GM12878 (cell line): ENCODE measurements around the gene CITED2. TPM values are rescaled to one million over a fixed set of nuclear protein-coding genes. Genes with fewer than 3 reads are reported as not detected.

ENCODE experiments used
- BCL11A ChIP-seq: IDR thresholded peaks from 2 replicates; pipeline ENCODE4 v1.6.1; 2011; ENCODE audit warnings: low read depth, low read length
- CTCF ChIP-seq, 3 experiments: IDR thresholded peaks in 2 of 3; conservative IDR thresholded peaks in 1 of 3; 2 replicates each; pipeline ENCODE4 v1.5.1; 2011; ENCODE audit warnings: low read depth in 3 of 3, low read length in 3 of 3, mild to moderate bottlenecking in 3 of 3, control low read depth in 2 of 3, moderate library complexity in 2 of 3, inconsistent platforms in 1 of 3, mixed read lengths in 1 of 3; ENCODE audit not compliant: control insufficient read depth in 2 of 3, insufficient read depth in 1 of 3; ENCODE audit errors: extremely low read depth in 1 of 3
- E4F1 ChIP-seq: fragments of 450-650 bp; IDR thresholded peaks from 2 replicates; pipeline ENCODE4 v1.6.1; 2018; ENCODE audit warnings: borderline replicate concordance, mild to moderate bottlenecking; ENCODE audit not compliant: partially characterized antibody
- ELK1 ChIP-seq: IDR thresholded peaks from 2 replicates; pipeline ENCODE4 v1.6.1; 2012; ENCODE audit warnings: low read depth, low read length, improper control_type of control experiment
- FOXM1 ChIP-seq: IDR thresholded peaks from 2 replicates; pipeline ENCODE4 v1.6.1; 2012; ENCODE audit warnings: low read depth, mild to moderate bottlenecking, inconsistent platforms, low read length, moderate library complexity
- HDAC2 ChIP-seq: fragments of 200-600 bp; sonication (generic); IDR thresholded peaks from 2 replicates; pipeline ENCODE4 v1.6.1; 2017
- MTA3 ChIP-seq: IDR thresholded peaks from 2 replicates; pipeline ENCODE4 v1.6.1; 2012; ENCODE audit warnings: low read length, inconsistent platforms, borderline replicate concordance
- MXI1 ChIP-seq: fragments of 150-350 bp; IDR thresholded peaks from 2 replicates; pipeline ENCODE4 v1.6.1; 2011; ENCODE audit warnings: low read depth, mild to moderate bottlenecking, inconsistent platforms, low read length, improper control_type of control experiment
- NBN ChIP-seq: fragments of 450-650 bp; IDR thresholded peaks from 2 replicates; pipeline ENCODE4 v1.6.1; 2016
- NFIC ChIP-seq: IDR thresholded peaks from 2 replicates; pipeline ENCODE4 v1.6.1; 2012; ENCODE audit warnings: low read depth, mild to moderate bottlenecking, inconsistent platforms, low read length, moderate library complexity
- NFYA ChIP-seq: IDR thresholded peaks from 2 replicates; pipeline ENCODE4 v1.6.1; 2011; ENCODE audit warnings: low read depth, mild to moderate bottlenecking, low read length, improper control_type of control experiment, borderline replicate concordance
- PML ChIP-seq: IDR thresholded peaks from 2 replicates; pipeline ENCODE4 v1.6.1; 2012; ENCODE audit warnings: low read length, inconsistent platforms
- RAD51 ChIP-seq: fragments of 450-650 bp; IDR thresholded peaks from 2 replicates; pipeline ENCODE4 v1.6.1; 2016; ENCODE audit warnings: moderate library complexity, mild to moderate bottlenecking, inconsistent platforms
- RB1 ChIP-seq: fragments of 450-650 bp; formaldehyde crosslinking; IDR thresholded peaks from 2 replicates; pipeline ENCODE4 v1.6.1; 2017; ENCODE audit warnings: mild to moderate bottlenecking, borderline replicate concordance
- REST ChIP-seq: IDR thresholded peaks from 2 replicates; pipeline ENCODE4 v1.6.1; 2012; ENCODE audit warnings: mild to moderate bottlenecking, low read depth, low read length
- RFX5 ChIP-seq: IDR thresholded peaks from 2 replicates; pipeline ENCODE4 v1.6.1; 2011; ENCODE audit warnings: low read depth, low read length, improper control_type of control experiment
- SMAD1 ChIP-seq: fragments of 450-650 bp; IDR thresholded peaks from 2 replicates; pipeline ENCODE4 v1.6.1; 2018; ENCODE audit warnings: mild to moderate bottlenecking, low read depth; ENCODE audit not compliant: partially characterized antibody
- SMARCA5 ChIP-seq: fragments of 450-650 bp; IDR thresholded peaks from 2 replicates; pipeline ENCODE4 v1.6.1; 2017; ENCODE audit warnings: mild to moderate bottlenecking
- SREBF1 ChIP-seq: IDR thresholded peaks from 2 replicates; pipeline ENCODE4 v1.6.1; 2012; ENCODE audit warnings: mild to moderate bottlenecking, low read length
- USF1 ChIP-seq: IDR thresholded peaks from 2 replicates; pipeline ENCODE4 v1.6.1; 2011; ENCODE audit warnings: borderline replicate concordance, low read depth, mild to moderate bottlenecking, moderate library complexity, mixed read lengths, low read length; ENCODE audit not compliant: insufficient read depth; ENCODE audit errors: extremely low read length
- YY1 ChIP-seq: IDR thresholded peaks from 2 replicates; pipeline ENCODE4 v1.6.1; 2011; ENCODE audit warnings: low read depth, mild to moderate bottlenecking, low read length
- ZNF217 ChIP-seq: fragments of 450-650 bp; IDR thresholded peaks from 2 replicates; pipeline ENCODE4 v1.6.1; 2017; ENCODE audit warnings: antibody characterized with exemption, mild to moderate bottlenecking
- ZNF384 ChIP-seq: IDR thresholded peaks from 2 replicates; pipeline ENCODE4 v1.6.1; 2012; ENCODE audit warnings: low read depth, mild to moderate bottlenecking, low read length, improper control_type of control experiment, borderline replicate concordance
- polyA plus RNA-seq, 11 experiments: library from polyadenylated mRNA; depleted of rRNA in 4 of 11; unstranded in 6 of 11; stranded (reverse) in 5 of 11; fragments of >200 nt; fragmentation: Nextera tagmentation in 4 of 11; fragmentation: Illumina TruSeq in 1 of 11; extraction: Ambion mirVana in 4 of 11; extraction: Trizol in 1 of 11; gene quantifications; 1 replicate in 1 of 11; 2 replicates in 10 of 11; pipeline versions ENCODE4 v1.2.1 to v1.2.3, GENCODE V29; 2011 to 2016; ENCODE audit warnings: inconsistent platforms in 2 of 11, missing spikeins in 2 of 11, low read depth in 1 of 11
- total RNA-seq, 4 experiments: library from RNA; depleted of rRNA in 3 of 4; stranded (reverse); fragments of >200 nt in 3 of 4; fragmentation: Illumina TruSeq in 1 of 4; extraction: Trizol in 1 of 4; gene quantifications; 2 replicates each; pipeline versions ENCODE4 v1.2.1 to v1.2.3, GENCODE V29; 2013 to 2021

CITED2 gene
- total and polyA plus RNA-seq, 10 of the 15 experiments (the other 5 are each of a cell fraction or from before 2014, with no cell fraction given), result 0.08 to 20.0 (median 7.3) TPM

- no peak for TF ChIP-seq PML
- 0 out of 2 replicates have a peak, but pooled peaks have one; percentile 56 for TF ChIP-seq MTA3
- peak; percentile 85; the same call in 1 of the 2 replicates for TF ChIP-seq BCL11A
- TF ChIP-seq ZNF384, result no peak
- TF ChIP-seq NFYA, result no peak
- TF ChIP-seq FOXM1, result 0 out of 2 replicates have a peak, but pooled peaks have one; percentile 31
- no peak for TF ChIP-seq ELK1
- TF ChIP-seq RB1, result no peak
- TF ChIP-seq HDAC2, result no peak
- TF ChIP-seq YY1, result peak; percentile 47; the same call in 1 of the 2 replicates
- no peak; the same call in 1 of the 2 replicates for TF ChIP-seq RAD51
- no peak for TF ChIP-seq SREBF1
- TF ChIP-seq NFIC, result peak; percentile 53; the same call in 1 of the 2 replicates
- TF ChIP-seq USF1, result no peak
- TF ChIP-seq SMAD1, result no peak
- TF ChIP-seq RFX5, result no peak
- TF ChIP-seq REST, result no peak
- TF ChIP-seq CTCF (IDR thresholded peaks at IDR 0.05 in 2 of 3, conservative IDR thresholded peaks at IDR 0.05 in 1 of 3; ENCODE audit: control insufficient read depth in 2 of 3, extremely low read depth in 1 of 3, insufficient read depth in 1 of 3, low read depth in 3 of 3, low read length in 3 of 3), result no peak
- no peak for TF ChIP-seq SMARCA5
- no peak for TF ChIP-seq ZNF217
- no peak for TF ChIP-seq MXI1
- peak; percentile 93 for TF ChIP-seq NBN
- TF ChIP-seq E4F1, result no peak
These were observed 47.4 kb downstream of the CITED2 start (continued) for GRCh38 chr6:139327038-139327437.
